SK-N-SH treated with all-trans-retinoic acid at 6 μM for 48 hours (cell line): Measurements from ENCODE around the gene NEK10.

Experiments
- ATAC-seq: fragments of 200-7000 bp; cut with Tn5 transposase; 3 replicates; pipeline ENCODE4 v1.9.1; 2020; ENCODE audit warnings: mild to moderate bottlenecking, moderate library complexity
- ARNTL ChIP-seq: fragments of 450-650 bp; formaldehyde crosslinking; IDR thresholded peaks from 2 replicates; pipeline ENCODE4 v1.5.0; 2020; ENCODE audit warnings: low read depth, mild to moderate bottlenecking, moderate library complexity, borderline replicate concordance
- BACH2 ChIP-seq: fragments of 250-450 bp; sonication (Bioruptor Pico); IDR thresholded peaks from 2 replicates; pipeline ENCODE4 v1.9.0; 2021; ENCODE audit warnings: mild to moderate bottlenecking, borderline replicate concordance
- CREB5 ChIP-seq: fragments of 250-450 bp; sonication (Bioruptor Pico); IDR thresholded peaks from 2 replicates; pipeline ENCODE4 v1.5.1; 2020; ENCODE audit warnings: low read depth, mild to moderate bottlenecking, moderate library complexity
- CSDC2 ChIP-seq: fragments of 250-450 bp; sonication (Bioruptor Pico); IDR thresholded peaks from 2 replicates; pipeline ENCODE4 v1.5.0; 2020; ENCODE audit warnings: mild to moderate bottlenecking, moderate library complexity
- CSRNP3 ChIP-seq: fragments of 250-450 bp; sonication (Bioruptor Pico); IDR thresholded peaks from 2 replicates; pipeline ENCODE4 v1.5.1; 2021; ENCODE audit warnings: mild to moderate bottlenecking, moderate library complexity
- ESRRG ChIP-seq: fragments of 250-450 bp; sonication (Bioruptor Pico); IDR thresholded peaks from 2 replicates; pipeline ENCODE4 v1.6.1; 2021; ENCODE audit warnings: mild to moderate bottlenecking
- GLIS3 ChIP-seq: fragments of 250-450 bp; sonication (Bioruptor Pico); IDR thresholded peaks from 2 replicates; pipeline ENCODE4 v1.5.0; 2020; ENCODE audit warnings: mild to moderate bottlenecking, moderate library complexity
- ISL1 ChIP-seq: fragments of 250-450 bp; sonication (Bioruptor Pico); IDR thresholded peaks from 2 replicates; pipeline ENCODE4 v2.1.2; 2022; ENCODE audit warnings: mild to moderate bottlenecking, moderate library complexity
- OSR1 ChIP-seq: fragments of 250-450 bp; sonication (Bioruptor Pico); IDR thresholded peaks from 2 replicates; pipeline ENCODE4 v1.8.0; 2022; ENCODE audit warnings: moderate library complexity, mild to moderate bottlenecking, inconsistent platforms
- PATZ1 ChIP-seq: fragments of 250-450 bp; sonication (Bioruptor Pico); IDR thresholded peaks from 2 replicates; pipeline ENCODE4 v1.8.0; 2020; ENCODE audit warnings: mild to moderate bottlenecking, moderate library complexity, borderline replicate concordance
- PPARA ChIP-seq: fragments of 250-450 bp; sonication (Bioruptor Pico); IDR thresholded peaks from 2 replicates; pipeline ENCODE4 v1.5.0; 2020; ENCODE audit warnings: mild to moderate bottlenecking, borderline replicate concordance
- RARB ChIP-seq: fragments of 250-450 bp; sonication (Bioruptor Pico); IDR thresholded peaks from 2 replicates; pipeline ENCODE4 v1.8.0; 2021; ENCODE audit warnings: mild to moderate bottlenecking, moderate library complexity
- SNAI2 ChIP-seq: fragments of 250-450 bp; sonication (Bioruptor Pico); IDR thresholded peaks from 2 replicates; pipeline ENCODE4 v1.5.0; 2020; ENCODE audit warnings: mild to moderate bottlenecking, moderate library complexity
- TCF4 ChIP-seq: fragments of 250-450 bp; sonication (Bioruptor Pico); IDR thresholded peaks from 2 replicates; pipeline ENCODE4 v1.8.0; 2021; ENCODE audit warnings: mild to moderate bottlenecking, moderate library complexity, borderline replicate concordance
- TOX ChIP-seq: fragments of 250-450 bp; sonication (Bioruptor Pico); IDR thresholded peaks from 2 replicates; pipeline ENCODE4 v1.8.0; 2021; ENCODE audit warnings: mild to moderate bottlenecking, moderate library complexity, borderline replicate concordance
- ZC3H10 ChIP-seq: fragments of 250-450 bp; sonication (Bioruptor Pico); IDR thresholded peaks from 2 replicates; pipeline ENCODE4 v1.5.1; 2021; ENCODE audit warnings: mild to moderate bottlenecking, moderate library complexity
- ZFP3 ChIP-seq: fragments of 250-450 bp; sonication (Bioruptor Pico); IDR thresholded peaks from 2 replicates; pipeline ENCODE4 v1.5.0; 2020; ENCODE audit warnings: mild to moderate bottlenecking, moderate library complexity
- ZFP30 ChIP-seq: fragments of 450-650 bp; formaldehyde crosslinking; IDR thresholded peaks from 2 replicates; pipeline ENCODE4 v1.5.0; 2022; ENCODE audit warnings: mild to moderate bottlenecking, moderate library complexity
- ZNF565 ChIP-seq: fragments of 450-650 bp; formaldehyde crosslinking; conservative IDR thresholded peaks from 2 replicates; pipeline ENCODE4 v1.5.0; 2020; ENCODE audit warnings: low read depth, mild to moderate bottlenecking, moderate library complexity
- ZNF70 ChIP-seq: fragments of 450-650 bp; formaldehyde crosslinking; IDR thresholded peaks from 2 replicates; pipeline ENCODE4 v1.5.0; 2020; ENCODE audit warnings: mild to moderate bottlenecking, moderate library complexity
- ZNF8 ChIP-seq: fragments of 450-650 bp; formaldehyde crosslinking; IDR thresholded peaks from 2 replicates; pipeline ENCODE4 v1.5.0; 2020; ENCODE audit warnings: mild to moderate bottlenecking, moderate library complexity
- TF ChIP-seq, protein P1 (sequence below): fragments of 250-450 bp; sonication (Bioruptor Pico); IDR thresholded peaks from 2 replicates; pipeline ENCODE4 v1.5.0; 2020; ENCODE audit warnings: mild to moderate bottlenecking, moderate library complexity
- TF ChIP-seq, protein P2 (sequence below): fragments of 250-450 bp; sonication (Bioruptor Pico); IDR thresholded peaks from 2 replicates; pipeline ENCODE4 v1.8.0; 2021; ENCODE audit warnings: low read depth, mild to moderate bottlenecking, moderate library complexity, borderline replicate concordance

NEK10 gene

DNA sequence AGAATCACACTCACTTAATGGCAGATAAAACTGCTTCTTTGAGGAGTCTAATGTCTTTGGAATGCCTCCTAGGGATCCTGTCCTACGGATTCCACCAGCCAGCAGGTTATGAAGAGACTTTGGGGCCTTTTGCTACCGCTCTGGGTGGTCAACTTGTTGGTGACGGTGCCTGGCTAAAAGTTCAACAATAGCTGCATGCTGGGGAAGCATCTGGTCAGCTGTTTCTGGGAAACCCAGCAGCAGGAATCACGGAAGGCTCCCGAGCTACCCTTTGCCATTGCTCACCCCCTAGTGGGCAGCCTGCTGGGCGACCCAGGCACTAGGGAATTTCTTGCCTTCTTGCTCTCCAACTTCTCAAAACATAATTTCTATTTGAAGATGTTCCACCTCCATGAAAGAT, 263.3 kb downstream of the NEK10 start (continued):
- TF ChIP-seq CSRNP3 (CRISPR knock-in tag), result no peak
- no peak for TF ChIP-seq ZNF565 (CRISPR knock-in tag)
- no peak for TF ChIP-seq ZFP30 (CRISPR knock-in tag)
- TF ChIP-seq CREB5, result no peak
- TF ChIP-seq TOX (CRISPR knock-in tag), result no peak
- TF ChIP-seq ZFP3, result no peak
- no peak for TF ChIP-seq PPARA
- TF ChIP-seq ZC3H10 (CRISPR knock-in tag), result no peak
- TF ChIP-seq ZNF70 (CRISPR knock-in tag), result no peak
- TF ChIP-seq BACH2, result no peak

GRCh38 chr3:27097182-27097581, 272.0 kb downstream of the NEK10 start:
- TF ChIP-seq PPARA (no peak), CSDC2 (CRISPR knock-in tag) (no peak), ZNF70 (CRISPR knock-in tag) (no peak), BACH2 (no peak), CREB5 (no peak), ARNTL (CRISPR knock-in tag) (no peak), GLIS3 (CRISPR knock-in tag) (no peak), TOX (CRISPR knock-in tag) (no peak), ZFP3 (no peak)
- TF ChIP-seq, protein P1, sequence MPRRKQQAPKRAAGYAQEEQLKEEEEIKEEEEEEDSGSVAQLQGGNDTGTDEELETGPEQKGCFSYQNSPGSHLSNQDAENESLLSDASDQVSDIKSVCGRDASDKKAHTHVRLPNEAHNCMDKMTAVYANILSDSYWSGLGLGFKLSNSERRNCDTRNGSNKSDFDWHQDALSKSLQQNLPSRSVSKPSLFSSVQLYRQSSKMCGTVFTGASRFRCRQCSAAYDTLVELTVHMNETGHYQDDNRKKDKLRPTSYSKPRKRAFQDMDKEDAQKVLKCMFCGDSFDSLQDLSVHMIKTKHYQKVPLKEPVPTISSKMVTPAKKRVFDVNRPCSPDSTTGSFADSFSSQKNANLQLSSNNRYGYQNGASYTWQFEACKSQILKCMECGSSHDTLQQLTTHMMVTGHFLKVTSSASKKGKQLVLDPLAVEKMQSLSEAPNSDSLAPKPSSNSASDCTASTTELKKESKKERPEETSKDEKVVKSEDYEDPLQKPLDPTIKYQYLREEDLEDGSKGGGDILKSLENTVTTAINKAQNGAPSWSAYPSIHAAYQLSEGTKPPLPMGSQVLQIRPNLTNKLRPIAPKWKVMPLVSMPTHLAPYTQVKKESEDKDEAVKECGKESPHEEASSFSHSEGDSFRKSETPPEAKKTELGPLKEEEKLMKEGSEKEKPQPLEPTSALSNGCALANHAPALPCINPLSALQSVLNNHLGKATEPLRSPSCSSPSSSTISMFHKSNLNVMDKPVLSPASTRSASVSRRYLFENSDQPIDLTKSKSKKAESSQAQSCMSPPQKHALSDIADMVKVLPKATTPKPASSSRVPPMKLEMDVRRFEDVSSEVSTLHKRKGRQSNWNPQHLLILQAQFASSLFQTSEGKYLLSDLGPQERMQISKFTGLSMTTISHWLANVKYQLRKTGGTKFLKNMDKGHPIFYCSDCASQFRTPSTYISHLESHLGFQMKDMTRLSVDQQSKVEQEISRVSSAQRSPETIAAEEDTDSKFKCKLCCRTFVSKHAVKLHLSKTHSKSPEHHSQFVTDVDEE (CRISPR knock-in tag), result no peak
- ATAC-seq, result no peak

DNA sequence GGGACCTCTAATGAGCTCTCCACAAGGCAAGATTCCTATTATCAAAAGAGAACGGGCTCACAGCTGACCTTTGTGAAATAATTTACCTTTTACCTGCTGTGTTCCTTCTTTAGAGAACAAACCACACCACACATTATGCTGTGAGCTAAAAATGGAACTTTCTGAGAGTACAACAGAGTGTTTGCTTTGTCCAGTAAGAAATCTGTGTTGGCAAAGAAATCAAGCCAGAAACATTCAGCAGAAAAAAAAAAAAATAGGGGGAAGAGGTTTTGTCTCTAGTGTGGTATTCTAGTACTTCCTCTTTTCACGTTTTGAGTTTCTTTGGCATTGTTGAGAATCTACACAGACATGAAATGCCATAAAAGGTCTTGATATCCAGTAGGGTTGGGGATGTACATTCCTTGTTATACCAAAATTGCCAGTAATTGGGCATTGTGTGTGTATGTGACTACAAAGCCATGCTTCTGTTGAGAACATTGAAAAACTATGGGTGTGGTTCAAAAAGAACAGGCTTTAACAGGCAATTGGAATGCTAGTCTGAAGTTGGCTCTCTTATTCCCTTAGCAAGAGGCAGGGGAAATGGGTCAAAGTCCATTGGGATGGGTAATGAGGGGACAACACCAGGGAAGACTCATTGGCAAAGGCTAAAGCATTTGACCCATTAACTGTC, 273.5 kb downstream of the NEK10 start:
- TF ChIP-seq, protein P2, sequence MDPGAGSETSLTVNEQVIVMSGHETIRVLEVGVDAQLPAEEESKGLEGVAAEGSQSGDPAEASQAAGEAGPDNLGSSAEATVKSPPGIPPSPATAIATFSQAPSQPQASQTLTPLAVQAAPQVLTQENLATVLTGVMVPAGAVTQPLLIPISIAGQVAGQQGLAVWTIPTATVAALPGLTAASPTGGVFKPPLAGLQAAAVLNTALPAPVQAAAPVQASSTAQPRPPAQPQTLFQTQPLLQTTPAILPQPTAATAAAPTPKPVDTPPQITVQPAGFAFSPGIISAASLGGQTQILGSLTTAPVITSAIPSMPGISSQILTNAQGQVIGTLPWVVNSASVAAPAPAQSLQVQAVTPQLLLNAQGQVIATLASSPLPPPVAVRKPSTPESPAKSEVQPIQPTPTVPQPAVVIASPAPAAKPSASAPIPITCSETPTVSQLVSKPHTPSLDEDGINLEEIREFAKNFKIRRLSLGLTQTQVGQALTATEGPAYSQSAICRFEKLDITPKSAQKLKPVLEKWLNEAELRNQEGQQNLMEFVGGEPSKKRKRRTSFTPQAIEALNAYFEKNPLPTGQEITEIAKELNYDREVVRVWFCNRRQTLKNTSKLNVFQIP (CRISPR knock-in tag), result no peak
- TF ChIP-seq RARB (CRISPR knock-in tag), result no peak
- no peak for TF ChIP-seq ZNF8
- no peak for TF ChIP-seq GLIS3 (CRISPR knock-in tag)
- no peak for TF ChIP-seq CSDC2 (CRISPR knock-in tag)
- no peak for TF ChIP-seq ZC3H10 (CRISPR knock-in tag)
- no peak for TF ChIP-seq TCF4 (CRISPR knock-in tag)
- no peak for TF ChIP-seq OSR1 (CRISPR knock-in tag)
- TF ChIP-seq ISL1 (CRISPR knock-in tag), result no peak
- TF ChIP-seq ZNF70 (CRISPR knock-in tag), result no peak
- TF ChIP-seq ZNF565 (CRISPR knock-in tag), result no peak
- no peak for TF ChIP-seq ESRRG (CRISPR knock-in tag)
- TF ChIP-seq PATZ1 (CRISPR knock-in tag), result no peak
- no peak for TF ChIP-seq ZFP30 (CRISPR knock-in tag)
- no peak for TF ChIP-seq TOX (CRISPR knock-in tag)
- no peak for TF ChIP-seq BACH2
- TF ChIP-seq ARNTL (CRISPR knock-in tag), result no peak
- no peak for TF ChIP-seq PPARA
- no peak for TF ChIP-seq SNAI2 (CRISPR knock-in tag)
- TF ChIP-seq, all 23 proteins: peak for 0
- no peak for ATAC-seq
